Subcutaneous adipose tissue (tissue), 4 donors: ENCODE results near the gene PDE4B. TPM values are rescaled to one million over a fixed set of nuclear protein-coding genes. Genes with fewer than 3 reads are reported as not detected.

ENCODE experiments used
- CTCF ChIP-seq: fragments of 450-650 bp; IDR thresholded peaks from one replicate; pipeline ENCODE4 v1.5.1; 2016; ENCODE audit warnings: low read depth, mild to moderate bottlenecking, control low read depth, antibody characterized with exemption, moderate library complexity
- total RNA-seq, 4 donors: library from RNA; depleted of rRNA; stranded (reverse); fragments of >200 nt; gene quantifications; one replicate each; pipeline ENCODE4 v1.1.0, GENCODE V29; 2016

The PDE4B gene
- total RNA-seq, 4 donors from 2014 or later: 8.5 to 31.8 (median 15.5) TPM

GRCh38 chr1:65791396-65791795 lies 1.3 kb upstream of the PDE4B start:
- TF ChIP-seq CTCF: no peak

- TF ChIP-seq CTCF: no peak
Measured at GRCh38 chr1:65791801-65792668, 660 bp upstream of the PDE4B start.

GRCh38 chr1:65793359-65793732 lies 651 bp downstream of the PDE4B start:
- TF ChIP-seq CTCF: no peak

- no peak for TF ChIP-seq CTCF
Measured at GRCh38 chr1:65795311-65795710, 2.6 kb downstream of the PDE4B start.

GRCh38 chr1:65799601-65800000 lies 6.9 kb downstream of the PDE4B start:
- no peak for TF ChIP-seq CTCF

GRCh38 chr1:65804584-65804983 lies 11.9 kb downstream of the PDE4B start:
- TF ChIP-seq CTCF: no peak

- no peak for TF ChIP-seq CTCF
Measured at GRCh38 chr1:65812065-65812464, 19.4 kb downstream of the PDE4B start.
